Astrocyte (in vitro differentiated cells and primary cell): ENCODE results near the gene SGK2. TPM values are rescaled to one million over a fixed set of nuclear protein-coding genes. Genes with fewer than 3 reads are reported as not detected.

ENCODE experiments used
- DNase-seq: peaks from one replicate; pipeline ENCODE4 v3.0.0-alpha.2; 2010; ENCODE audit warnings: low read depth
- FAIRE-seq: peaks from 2 replicates; lab custom pipeline; 2011; peaks lifted over from hg19 to GRCh38; lab: Jason Lieb, UNC
- H2AFZ ChIP-seq: 2 replicates; pipeline ENCODE4 v1.6.0; 2012; ENCODE audit warnings: low read depth, low read length, inconsistent platforms
- H3K27ac ChIP-seq: 2 replicates; pipeline ENCODE4 v1.5.1; 2011; ENCODE audit warnings: low read depth, low read length, inconsistent platforms
- H3K27me3 ChIP-seq: 2 replicates; pipeline ENCODE4 v1.6.0; 2011; ENCODE audit warnings: low read length, inconsistent platforms; ENCODE audit not compliant: insufficient read depth
- H3K36me3 ChIP-seq: 2 replicates; pipeline ENCODE4 v1.5.1; 2011; ENCODE audit warnings: low read length, inconsistent platforms; ENCODE audit not compliant: insufficient read depth
- H3K4me1 ChIP-seq: 2 replicates; pipeline ENCODE4 v1.5.1; 2011; ENCODE audit warnings: low read length, inconsistent platforms; ENCODE audit not compliant: insufficient read depth
- H3K4me2 ChIP-seq: 2 replicates; pipeline ENCODE4 v1.6.0; 2012; ENCODE audit warnings: low read length, inconsistent platforms
- H3K4me3 ChIP-seq: 2 replicates; pipeline ENCODE4 v1.5.1; 2011; ENCODE audit warnings: low read depth, mild to moderate bottlenecking, low read length, inconsistent platforms; ENCODE audit not compliant: insufficient read depth
- H3K79me2 ChIP-seq: 2 replicates; pipeline ENCODE4 v1.6.0; 2012; ENCODE audit warnings: mild to moderate bottlenecking, low read length, inconsistent platforms; ENCODE audit not compliant: insufficient read depth
- H3K9ac ChIP-seq: 2 replicates; pipeline ENCODE4 v1.6.0; 2012; ENCODE audit warnings: mild to moderate bottlenecking, low read length, inconsistent platforms
- H3K9me3 ChIP-seq: 2 replicates; pipeline ENCODE4 v1.5.1; 2012; ENCODE audit warnings: low read depth, mild to moderate bottlenecking, low read length, inconsistent platforms; ENCODE audit not compliant: insufficient read depth
- H4K20me1 ChIP-seq: 2 replicates; pipeline ENCODE4 v1.6.0; 2012; ENCODE audit warnings: low read length, inconsistent platforms; ENCODE audit not compliant: insufficient read depth
- H3K27ac Mint-ChIP-seq: one replicate; pipeline ENCODE4 v1.8.0; 2021; ENCODE audit warnings: mild to moderate bottlenecking, mixed read lengths; ENCODE audit not compliant: unreplicated experiment
- H3K27me3 Mint-ChIP-seq: one replicate; pipeline ENCODE4 v1.8.0; 2021; ENCODE audit warnings: low read depth, mixed read lengths; ENCODE audit not compliant: unreplicated experiment
- H3K36me3 Mint-ChIP-seq: one replicate; pipeline ENCODE4 v1.8.0; 2021; ENCODE audit warnings: low read depth, mixed read lengths; ENCODE audit not compliant: unreplicated experiment
- H3K4me1 Mint-ChIP-seq: one replicate; pipeline ENCODE4 v1.8.0; 2021; ENCODE audit warnings: low read depth, mixed read lengths; ENCODE audit not compliant: unreplicated experiment
- H3K4me3 Mint-ChIP-seq: one replicate; pipeline ENCODE4 v1.8.0; 2021; ENCODE audit warnings: mild to moderate bottlenecking, moderate library complexity, mixed read lengths; ENCODE audit not compliant: unreplicated experiment
- H3K9me3 Mint-ChIP-seq: one replicate; pipeline ENCODE4 v1.8.0; 2021; ENCODE audit warnings: mild to moderate bottlenecking, mixed read lengths; ENCODE audit not compliant: unreplicated experiment
- EZH2 ChIP-seq: IDR thresholded peaks from 2 replicates; pipeline ENCODE4 v1.6.1; 2012; ENCODE audit warnings: mild to moderate bottlenecking, low read length, inconsistent platforms; ENCODE audit not compliant: insufficient read depth
- total RNA-seq: library from RNA; stranded (reverse); gene quantifications from 2 replicates; pipeline ENCODE4 v1.2.1, GENCODE V29; 2021
- TF ChIP-seq, protein P1 (sequence below): IDR thresholded peaks from 2 replicates; pipeline ENCODE4 v1.5.1; 2011; ENCODE audit warnings: low read depth, mild to moderate bottlenecking, inconsistent platforms, low read length, moderate library complexity; ENCODE audit not compliant: insufficient read depth

SGK2 gene
- total RNA-seq, 1 donor from 2014 or later, result 0.64 TPM

DNA sequence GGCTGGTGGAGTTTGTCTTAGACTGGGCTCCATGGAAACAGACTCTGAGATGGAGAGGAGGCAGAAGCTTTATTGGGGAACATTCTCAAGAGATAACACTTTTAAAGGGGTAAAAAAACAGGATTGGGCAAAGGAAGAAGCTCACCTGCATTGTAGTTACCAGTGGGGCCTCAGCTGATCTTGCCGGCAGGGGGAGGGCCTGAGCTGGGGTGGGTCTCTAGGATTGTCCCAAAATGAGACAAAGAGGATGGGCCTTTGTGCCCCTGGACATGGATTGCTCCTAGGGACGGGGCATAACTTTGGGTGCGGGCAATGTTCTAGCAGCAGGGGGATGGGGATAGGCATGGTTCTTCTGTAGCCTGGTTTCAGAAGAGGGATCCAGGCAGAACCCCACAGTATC is 12.5 kb downstream of the SGK2 start:
- H3K27me3 Mint-ChIP-seq, result peaks cover 19% of the 10 kb centered on the region
- Histone ChIP-seq H3K27me3 (no peaks in the 10 kb centered on the region), H2AFZ (no peak overlapping the region), H3K4me2 (no peak overlapping the region), H3K36me3 (no peaks in the 10 kb centered on the region), H3K27ac (no peak overlapping the region), H3K9me3 (no peaks in the 10 kb centered on the region), H3K4me3 (no peak overlapping the region), H3K9ac (no peak overlapping the region), H4K20me1 (no peaks in the 10 kb centered on the region), H3K4me1 (no peaks in the 10 kb centered on the region), H3K79me2 (no peaks in the 10 kb centered on the region)
- no peak for TF ChIP-seq EZH2
- TF ChIP-seq, protein P1, sequence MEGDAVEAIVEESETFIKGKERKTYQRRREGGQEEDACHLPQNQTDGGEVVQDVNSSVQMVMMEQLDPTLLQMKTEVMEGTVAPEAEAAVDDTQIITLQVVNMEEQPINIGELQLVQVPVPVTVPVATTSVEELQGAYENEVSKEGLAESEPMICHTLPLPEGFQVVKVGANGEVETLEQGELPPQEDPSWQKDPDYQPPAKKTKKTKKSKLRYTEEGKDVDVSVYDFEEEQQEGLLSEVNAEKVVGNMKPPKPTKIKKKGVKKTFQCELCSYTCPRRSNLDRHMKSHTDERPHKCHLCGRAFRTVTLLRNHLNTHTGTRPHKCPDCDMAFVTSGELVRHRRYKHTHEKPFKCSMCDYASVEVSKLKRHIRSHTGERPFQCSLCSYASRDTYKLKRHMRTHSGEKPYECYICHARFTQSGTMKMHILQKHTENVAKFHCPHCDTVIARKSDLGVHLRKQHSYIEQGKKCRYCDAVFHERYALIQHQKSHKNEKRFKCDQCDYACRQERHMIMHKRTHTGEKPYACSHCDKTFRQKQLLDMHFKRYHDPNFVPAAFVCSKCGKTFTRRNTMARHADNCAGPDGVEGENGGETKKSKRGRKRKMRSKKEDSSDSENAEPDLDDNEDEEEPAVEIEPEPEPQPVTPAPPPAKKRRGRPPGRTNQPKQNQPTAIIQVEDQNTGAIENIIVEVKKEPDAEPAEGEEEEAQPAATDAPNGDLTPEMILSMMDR, result no peak
- H3K36me3 Mint-ChIP-seq, result peaks cover 5% of the 10 kb centered on the region
- H3K27ac Mint-ChIP-seq, result no peak overlapping the region
- no peak for DNase-seq
- no peaks in the 10 kb centered on the region for H3K9me3 Mint-ChIP-seq
- no peaks in the 10 kb centered on the region for H3K4me1 Mint-ChIP-seq
- H3K4me3 Mint-ChIP-seq, result no peak overlapping the region
- no peak for FAIRE-seq

DNA sequence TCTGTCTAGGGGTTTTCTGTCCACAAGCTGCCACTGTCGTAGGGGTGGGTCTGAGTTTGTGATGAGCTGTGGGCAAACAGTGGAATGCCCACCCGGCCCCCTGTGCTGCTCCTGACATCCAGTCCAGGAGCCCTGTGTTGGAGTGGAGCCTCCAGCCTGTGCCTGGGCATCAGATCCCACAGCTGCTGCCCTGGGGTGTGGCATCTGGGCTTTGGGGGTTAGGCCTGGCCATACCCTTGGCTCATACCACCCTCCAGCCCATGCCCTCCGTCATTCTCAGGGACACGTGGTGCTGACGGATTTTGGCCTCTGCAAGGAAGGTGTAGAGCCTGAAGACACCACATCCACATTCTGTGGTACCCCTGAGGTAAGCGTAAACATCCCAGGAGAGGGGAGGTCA is 12.9 kb downstream of the SGK2 start:
- Mint-ChIP-seq H3K27ac (no peak overlapping the region), H3K36me3 (peaks cover 5% of the 10 kb centered on the region), H3K4me1 (no peaks in the 10 kb centered on the region), H3K4me3 (no peak overlapping the region), H3K27me3 (peaks cover 16% of the 10 kb centered on the region), H3K9me3 (no peaks in the 10 kb centered on the region)
- Histone ChIP-seq H3K27me3 (no peaks in the 10 kb centered on the region), H3K36me3 (no peaks in the 10 kb centered on the region), H3K79me2 (no peaks in the 10 kb centered on the region), H2AFZ (no peak overlapping the region), H3K9ac (no peak overlapping the region), H3K4me3 (no peak overlapping the region), H3K4me1 (no peaks in the 10 kb centered on the region), H3K27ac (no peak overlapping the region), H4K20me1 (no peaks in the 10 kb centered on the region), H3K4me2 (no peak overlapping the region), H3K9me3 (no peaks in the 10 kb centered on the region)
- FAIRE-seq (no peak), DNase-seq (no peak)
- TF ChIP-seq, protein P1, result no peak

DNA sequence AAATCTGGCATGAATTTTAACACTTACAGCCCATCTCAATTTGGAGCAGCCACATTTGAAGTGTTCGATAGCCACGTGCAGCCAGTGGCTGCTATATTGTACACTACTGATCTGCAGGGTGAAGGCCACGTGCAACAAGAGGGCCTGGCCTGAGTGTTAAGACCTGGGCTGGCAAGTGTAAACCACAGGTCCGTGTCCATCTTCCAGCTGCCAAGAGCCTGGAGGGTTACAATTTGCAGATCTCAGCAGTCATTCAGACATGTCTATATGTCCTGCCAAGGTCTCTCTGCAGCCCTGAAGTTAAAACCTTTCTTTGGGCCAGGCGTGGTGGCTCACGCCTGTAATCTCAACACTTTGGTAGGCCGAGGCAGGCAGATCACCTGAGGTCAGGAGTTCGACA is 14.1 kb downstream of the SGK2 start:
- Histone ChIP-seq H2AFZ (no peak overlapping the region), H3K4me3 (no peak overlapping the region), H3K27me3 (no peaks in the 10 kb centered on the region), H3K4me1 (no peaks in the 10 kb centered on the region), H3K27ac (no peak overlapping the region), H3K9me3 (no peaks in the 10 kb centered on the region), H3K4me2 (no peak overlapping the region), H3K36me3 (no peaks in the 10 kb centered on the region), H3K9ac (no peak overlapping the region), H3K79me2 (no peaks in the 10 kb centered on the region), H4K20me1 (no peaks in the 10 kb centered on the region)
- DNase-seq, result no peak
- H3K4me3 Mint-ChIP-seq, result no peak overlapping the region
- FAIRE-seq, result no peak
- no peak overlapping the region for H3K27ac Mint-ChIP-seq
- no peaks in the 10 kb centered on the region for H3K4me1 Mint-ChIP-seq
- H3K27me3 Mint-ChIP-seq, result peaks cover 11% of the 10 kb centered on the region
- TF ChIP-seq, protein P1, result no peak
- no peak for TF ChIP-seq EZH2
- H3K36me3 Mint-ChIP-seq, result peaks cover 5% of the 10 kb centered on the region
- no peaks in the 10 kb centered on the region for H3K9me3 Mint-ChIP-seq
